CD4-positive, alpha-beta T cell treated with Interleukin-4 for 4 hours (primary cell): ENCODE data around the gene ZNF644.
"Not testable (repeated sequence)": the region's sequence is repeated elsewhere in the genome, so short reads cannot be mapped to it uniquely, and the experiment has no call there.

Source experiments
- DNase-seq: peaks from one replicate; pipeline ENCODE4 v3.0.0-alpha.2; 2020

ZNF644 gene

GRCh38 chr1:90925928-90926869, 95.6 kb downstream of the ZNF644 start:
- no peak for DNase-seq

- DNase-seq, result no peak
Measured at GRCh38 chr1:90924982-90925381, 96.9 kb downstream of the ZNF644 start.

- no peak for DNase-seq
Measured at GRCh38 chr1:90922996-90923395, 98.8 kb downstream of the ZNF644 start.

- no peak for DNase-seq
Measured at GRCh38 chr1:90922202-90922601, 99.6 kb downstream of the ZNF644 start.

GRCh38 chr1:90919900-90920299, 101.9 kb downstream of the ZNF644 start:
- no peak for DNase-seq

GRCh38 chr1:90919190-90919719, 102.6 kb downstream of the ZNF644 start:
- peak; percentile 12 for DNase-seq

- DNase-seq, result no peak
Measured at GRCh38 chr1:90911353-90911752, 110.5 kb downstream of the ZNF644 start.

- no peak for DNase-seq
Measured at GRCh38 chr1:90902672-90903071, 119.2 kb downstream of the ZNF644 start.

- DNase-seq, result no peak
Measured at GRCh38 chr1:90899263-90899662, 122.6 kb downstream of the ZNF644 start.

GRCh38 chr1:90893679-90894078, 128.2 kb downstream of the ZNF644 start:
- not testable (repeated sequence) for DNase-seq

GRCh38 chr1:90892884-90893283, 129.0 kb downstream of the ZNF644 start:
- not testable (repeated sequence) for DNase-seq

- DNase-seq, result not testable (repeated sequence)
Measured at GRCh38 chr1:90892196-90892595, 129.6 kb downstream of the ZNF644 start.

GRCh38 chr1:90891756-90892155, 130.1 kb downstream of the ZNF644 start:
- not testable (repeated sequence) for DNase-seq

- no peak for DNase-seq
Measured at GRCh38 chr1:90882221-90882620, 139.6 kb downstream of the ZNF644 start.

- no peak for DNase-seq
Measured at GRCh38 chr1:90881034-90881433, 140.8 kb downstream of the ZNF644 start.

GRCh38 chr1:90879281-90879680, 142.6 kb downstream of the ZNF644 start:
- no peak for DNase-seq

GRCh38 chr1:90876101-90876500, 145.7 kb downstream of the ZNF644 start:
- no peak for DNase-seq
